IPS-NIHi11 (cell line): ENCODE data around the gene BABAM2.

ENCODE experiments used
- DNase-seq: peaks from one replicate; pipeline ENCODE4 v3.0.0; 2012; ENCODE audit warnings: mixed read lengths, low spot score

The BABAM2 gene

DNA sequence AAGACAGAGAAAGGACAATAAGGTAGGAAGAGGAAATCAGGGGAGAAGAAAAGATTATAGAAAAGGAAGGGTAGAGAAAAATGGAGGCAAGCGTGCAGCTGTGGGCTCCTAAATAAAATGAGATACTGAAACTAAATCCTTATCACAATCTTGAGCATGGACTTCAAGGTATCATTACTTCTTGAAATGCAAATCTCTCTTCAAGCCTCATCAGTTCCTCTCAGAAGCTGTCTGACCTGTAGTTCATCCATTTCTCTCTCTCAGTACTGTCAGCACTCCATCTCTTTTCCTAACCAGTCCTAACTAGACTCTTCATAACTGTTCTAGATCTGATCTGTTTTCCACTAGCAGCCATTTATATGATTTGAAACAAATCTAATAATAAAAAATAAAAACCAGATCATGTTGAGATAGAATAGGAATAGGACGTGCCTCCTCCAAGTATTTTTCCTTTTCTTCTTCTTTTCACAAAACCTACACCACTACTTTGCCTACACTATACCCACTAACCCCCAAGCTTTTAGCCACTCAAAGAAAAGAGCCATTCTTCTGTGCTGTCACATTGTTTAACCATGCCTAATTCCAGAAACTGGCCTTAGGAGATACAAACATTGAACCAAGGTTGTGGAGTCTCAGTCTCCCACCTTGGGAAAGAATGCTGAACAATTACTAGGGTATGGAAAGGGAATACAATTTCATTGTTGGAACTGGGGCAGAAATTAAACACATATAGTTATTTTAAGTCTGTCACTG is 21.1 kb downstream of the BABAM2 start:
- DNase-seq, result no peak

DNA sequence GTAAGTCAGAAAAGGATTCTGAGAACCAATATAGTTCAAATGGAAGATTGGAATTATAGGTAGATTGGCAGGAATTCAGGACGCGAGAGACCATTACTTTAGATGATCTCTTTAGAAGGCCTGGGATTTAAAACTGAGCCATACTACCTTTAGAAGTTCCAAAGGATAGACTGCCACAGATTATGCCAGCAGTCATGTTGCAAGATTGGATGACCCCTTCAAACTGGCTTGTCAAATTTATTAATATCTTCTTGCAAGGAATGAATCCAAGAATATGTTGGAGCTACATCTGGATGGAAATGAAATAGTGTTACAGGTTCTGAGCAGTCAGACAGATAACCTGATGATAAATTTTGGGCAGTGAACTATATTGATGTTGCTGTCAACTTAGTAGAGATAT is 22.0 kb downstream of the BABAM2 start:
- DNase-seq, result no peak

DNA sequence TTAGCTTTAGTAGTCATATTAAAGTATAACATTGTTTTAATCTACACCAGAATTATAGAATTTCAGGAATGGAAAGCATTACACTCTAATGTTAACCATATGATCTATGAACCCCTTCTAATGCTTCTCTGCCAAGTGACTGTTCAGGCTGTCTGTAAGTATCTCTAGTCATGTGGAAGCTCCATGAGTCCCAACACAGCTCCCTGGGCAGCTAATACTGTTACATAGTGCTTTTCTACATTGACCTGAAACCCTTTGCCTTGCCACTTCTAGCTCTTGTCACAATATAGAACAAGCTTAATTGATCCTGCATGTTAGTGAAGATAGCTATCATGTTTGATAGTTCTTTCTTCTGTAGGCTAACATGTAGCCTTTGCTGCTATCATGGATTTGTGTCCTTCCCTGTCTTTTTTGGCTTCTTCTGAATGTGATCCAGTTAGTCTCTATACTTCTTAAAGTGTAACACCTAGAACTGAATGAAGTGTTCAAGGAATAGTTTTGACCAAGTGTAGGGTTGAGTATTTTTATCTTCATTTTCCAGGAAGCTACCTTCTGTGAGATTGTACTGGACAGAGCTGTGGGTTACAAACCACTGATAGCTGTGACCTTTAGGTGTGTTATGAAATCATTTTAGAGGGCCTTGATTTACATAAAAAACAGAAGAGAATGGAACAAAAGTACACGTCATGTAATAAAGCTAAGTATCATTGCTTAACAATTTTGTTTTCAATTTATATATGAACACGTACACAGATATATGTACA is 23.7 kb downstream of the BABAM2 start:
- no peak for DNase-seq

DNA sequence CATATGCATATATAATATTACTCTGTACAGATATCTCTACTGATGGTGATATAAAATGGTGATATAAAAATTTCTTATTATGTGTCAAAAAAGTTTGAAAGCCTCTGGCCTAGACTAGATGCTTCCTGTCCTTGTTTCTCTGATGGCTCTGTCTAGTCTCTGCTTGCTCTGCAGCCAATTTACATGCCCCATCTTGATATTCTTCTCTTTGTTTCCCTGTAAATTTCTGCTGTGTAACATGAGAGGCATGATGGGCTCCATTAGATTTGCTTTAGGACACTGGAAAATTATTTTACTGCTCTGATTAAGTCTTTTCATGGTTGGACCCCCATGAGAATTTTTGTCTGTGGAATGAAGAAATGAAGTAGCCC is 24.3 kb downstream of the BABAM2 start:
- DNase-seq, result no peak

DNA sequence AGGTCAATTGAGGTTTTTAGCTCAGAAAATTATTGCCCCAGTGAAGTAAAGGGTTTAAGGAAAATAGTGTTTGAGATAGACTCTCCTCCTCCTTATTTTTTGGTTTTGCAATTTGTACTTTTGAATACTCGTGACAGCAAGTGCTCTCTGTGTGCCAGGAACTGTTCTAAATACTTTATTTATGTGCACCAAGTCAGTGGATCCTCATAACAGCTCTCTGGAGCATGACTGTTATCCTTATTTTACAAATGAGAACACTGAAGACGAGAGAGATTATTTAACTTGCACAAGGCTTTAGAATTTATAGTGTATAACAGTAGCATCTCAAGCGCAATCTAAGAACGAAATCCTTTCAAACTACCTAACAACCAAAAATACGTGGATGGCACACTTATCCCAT is 24.7 kb downstream of the BABAM2 start:
- no peak for DNase-seq

DNA sequence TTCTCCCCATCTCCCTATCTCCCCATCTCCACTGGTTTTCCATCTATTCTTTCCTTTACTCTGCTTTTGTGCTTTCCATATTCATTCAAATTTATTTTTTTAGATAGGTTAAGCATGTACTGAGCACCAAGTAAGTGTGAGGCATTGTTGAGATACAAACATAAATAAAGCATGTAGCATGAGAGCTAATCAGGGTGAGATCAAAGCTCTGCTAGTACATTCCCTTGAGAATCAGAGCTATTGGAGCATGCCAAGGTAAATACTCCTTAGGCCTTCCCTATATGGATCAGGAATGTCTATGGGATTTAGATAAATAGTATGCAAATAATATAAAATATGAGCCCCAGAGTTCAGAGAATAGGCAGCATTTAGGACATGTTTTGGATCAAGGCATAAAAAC is 25.3 kb downstream of the BABAM2 start:
- DNase-seq, result no peak

DNA sequence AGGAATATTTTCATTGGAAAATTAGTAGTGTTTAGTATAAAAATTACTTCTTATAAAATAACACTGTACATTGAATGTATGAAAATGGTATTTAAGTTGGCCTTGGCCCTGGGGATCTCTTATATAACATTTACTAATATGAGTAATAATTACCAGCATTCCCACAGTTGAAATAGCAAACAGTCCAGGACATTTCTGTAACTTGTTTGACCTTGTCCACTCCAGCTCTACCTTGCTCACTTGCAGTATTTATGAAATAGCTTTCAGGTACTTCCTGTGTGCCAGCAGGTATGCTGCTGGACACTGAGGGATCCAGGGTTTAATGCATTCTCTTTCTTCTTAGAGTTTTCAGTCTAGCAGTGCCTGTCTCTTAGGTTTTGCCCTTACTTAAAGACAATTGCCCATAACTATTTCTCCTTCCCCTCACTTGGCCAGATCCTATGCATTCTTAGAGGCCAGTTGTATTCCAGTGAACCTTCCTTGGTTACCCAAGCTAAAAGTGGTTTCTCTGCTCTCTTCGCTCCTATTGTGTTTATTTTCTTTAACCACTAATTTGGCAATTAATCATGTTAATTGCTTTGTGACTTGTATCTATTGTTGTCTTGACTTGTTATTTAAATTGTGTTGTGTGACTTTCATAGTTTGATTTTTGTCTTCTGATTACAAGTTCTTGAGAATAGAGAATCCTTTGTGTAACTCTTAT is 25.9 kb downstream of the BABAM2 start:
- DNase-seq, result no peak

DNA sequence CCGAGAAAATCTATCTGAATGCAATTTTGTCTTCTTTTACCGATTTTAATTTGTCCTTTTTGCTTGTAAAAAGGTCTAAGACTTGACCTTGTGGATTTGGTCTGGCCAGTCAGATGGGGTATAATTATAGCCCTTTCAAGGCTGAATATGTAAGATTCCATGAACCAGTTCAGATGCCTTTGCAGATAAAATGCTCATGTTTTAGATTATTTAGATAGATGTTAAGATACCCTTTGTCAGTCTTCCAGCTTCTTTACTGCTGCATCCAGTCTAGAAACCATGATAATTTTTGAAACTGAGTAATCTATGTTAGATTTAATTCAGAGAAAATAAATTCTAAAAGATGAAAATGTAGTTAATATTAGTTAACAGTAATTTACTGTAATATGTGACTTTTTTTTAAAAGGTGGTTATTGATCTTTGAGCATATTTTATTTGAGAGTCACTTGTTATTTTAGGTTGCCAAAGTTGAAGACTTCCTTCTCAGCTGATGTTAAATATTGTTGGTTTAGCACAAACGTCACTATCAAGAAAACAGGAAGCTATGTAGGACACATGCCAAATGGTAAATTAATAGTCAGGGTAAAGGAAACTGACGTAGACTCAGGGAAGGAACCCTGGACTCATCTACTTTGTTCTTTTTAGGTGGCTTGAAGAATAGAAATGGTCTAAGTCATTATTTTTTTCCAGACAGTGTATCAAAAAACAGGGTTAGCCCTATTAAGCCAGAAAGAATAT is 29.8 kb downstream of the BABAM2 start:
- DNase-seq, result no peak

DNA sequence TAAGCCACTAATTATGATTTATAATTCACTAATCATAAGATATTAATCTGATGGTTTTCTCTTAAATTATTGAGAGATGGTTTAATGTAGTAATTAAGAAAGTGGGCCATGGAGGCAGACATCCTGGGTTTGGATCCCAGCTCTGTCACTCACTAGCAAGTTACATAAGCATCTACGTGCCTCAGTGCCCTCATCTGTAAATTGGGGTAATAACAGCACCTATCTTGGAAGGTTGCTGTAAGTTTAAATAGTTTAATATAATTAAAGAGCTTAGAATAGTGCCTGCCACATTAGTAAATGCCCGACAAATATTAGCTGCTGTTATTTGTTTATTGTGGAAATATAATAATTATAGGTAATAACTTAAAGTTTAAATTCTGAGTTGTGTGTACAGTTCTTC is 30.9 kb downstream of the BABAM2 start:
- no peak for DNase-seq

DNA sequence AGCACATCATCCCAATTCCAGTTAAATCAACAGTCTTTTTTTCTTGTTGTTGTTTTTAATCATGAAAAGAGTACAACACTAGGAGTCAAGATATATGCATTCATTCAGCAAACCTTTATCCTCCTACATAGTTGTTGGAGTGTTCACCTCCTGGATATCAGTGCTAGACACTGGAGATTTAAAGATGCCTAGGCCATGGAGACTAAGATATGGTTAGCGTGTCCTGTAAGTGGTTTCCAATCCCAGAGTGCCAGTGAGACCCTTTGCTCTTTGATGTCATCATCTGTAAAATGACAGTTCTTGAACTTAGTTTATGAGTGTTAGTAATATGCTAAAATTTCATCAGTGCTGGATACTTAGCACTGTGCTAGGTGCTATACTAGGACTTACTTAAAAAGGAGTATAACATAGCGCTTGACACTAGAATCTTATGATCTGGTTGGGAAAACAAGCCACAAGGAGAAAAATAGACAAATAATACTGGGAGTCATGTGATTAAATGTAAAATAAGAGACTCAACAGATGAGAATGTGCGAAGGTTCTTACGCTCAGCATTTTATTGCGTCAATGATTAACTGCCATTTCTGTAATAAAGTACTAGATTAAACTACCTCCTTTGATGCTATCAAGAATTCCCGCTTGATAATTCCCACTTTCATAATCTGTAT is 31.5 kb downstream of the BABAM2 start:
- DNase-seq, result no peak

DNA sequence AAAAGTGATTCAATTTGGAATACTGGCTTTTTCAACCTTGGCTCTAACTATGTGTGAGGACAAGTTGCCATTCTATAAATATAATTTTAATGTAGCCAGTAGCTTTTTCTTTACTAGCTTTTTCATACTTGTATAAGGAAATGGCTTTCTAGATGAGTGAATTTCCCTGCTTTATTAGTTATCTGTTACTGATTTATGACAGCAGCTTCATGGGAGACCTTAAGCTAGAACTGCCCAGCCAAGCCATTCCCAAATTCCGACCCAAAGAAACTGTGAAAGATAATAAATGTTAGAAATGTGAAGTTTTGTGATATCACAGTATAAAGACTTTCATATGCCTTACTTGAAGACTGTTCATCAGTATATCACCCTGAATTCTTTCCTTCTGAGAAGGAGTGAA is 32.3 kb downstream of the BABAM2 start:
- no peak for DNase-seq

DNA sequence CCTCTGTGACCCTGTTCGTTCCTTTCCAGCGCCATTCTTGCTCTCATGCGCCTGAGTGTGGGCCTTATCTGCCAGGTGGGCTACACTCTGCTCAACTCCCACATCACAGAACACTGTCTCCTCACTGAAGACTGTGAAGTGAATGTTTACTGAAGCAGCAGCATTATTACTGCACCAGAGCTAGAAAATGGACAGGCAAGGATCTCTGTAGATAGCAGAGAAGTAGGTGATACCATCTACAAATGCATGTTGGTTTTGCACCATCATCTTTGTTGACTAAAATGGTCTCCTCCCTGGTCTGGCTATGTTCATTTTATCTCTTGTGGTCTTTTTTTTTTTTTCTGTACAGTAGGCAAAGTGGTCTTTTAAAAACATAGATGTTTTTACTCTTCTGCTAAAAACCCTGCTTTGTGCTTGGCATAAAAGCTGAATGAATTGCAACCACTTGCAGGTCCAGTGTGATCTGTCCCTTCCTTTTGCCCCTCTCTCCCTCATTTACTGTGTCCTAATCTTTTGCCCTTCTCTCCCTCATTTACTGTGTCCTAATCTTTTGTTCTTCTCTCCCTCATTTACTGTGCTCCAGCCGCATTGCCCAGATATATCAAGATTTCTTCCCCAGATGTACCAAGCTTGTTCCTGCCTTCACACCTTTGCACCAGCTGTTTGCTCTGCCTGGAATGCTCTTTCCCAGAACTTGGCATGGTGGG is 35.4 kb downstream of the BABAM2 start:
- DNase-seq, result no peak

DNA sequence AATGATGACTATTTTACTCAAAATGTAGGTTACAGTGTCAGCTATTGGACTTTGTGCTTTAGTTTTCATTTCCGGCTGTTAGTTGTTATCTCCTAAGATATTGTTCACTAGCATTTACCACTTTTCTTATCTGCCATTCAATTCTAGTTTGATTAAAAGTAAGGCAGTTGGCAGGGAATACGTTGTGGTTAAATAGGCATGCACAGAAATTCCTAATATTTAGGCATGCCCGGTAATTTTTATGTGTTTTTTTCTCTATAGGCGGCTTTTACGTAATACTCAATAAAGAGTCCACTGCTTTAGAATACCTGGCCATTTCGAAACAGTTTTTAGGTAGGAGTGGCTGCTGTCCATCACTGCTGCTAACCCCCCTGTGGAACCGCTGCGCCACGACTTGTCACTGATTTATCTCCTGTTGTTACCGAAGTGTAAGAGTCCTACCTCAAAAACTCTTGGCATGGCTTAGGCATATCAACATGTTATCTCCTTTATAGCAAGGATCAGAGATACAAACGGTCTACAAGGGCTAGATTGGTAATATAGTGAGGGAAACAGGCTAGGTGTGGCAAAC is 39.5 kb downstream of the BABAM2 start:
- DNase-seq, result no peak

DNA sequence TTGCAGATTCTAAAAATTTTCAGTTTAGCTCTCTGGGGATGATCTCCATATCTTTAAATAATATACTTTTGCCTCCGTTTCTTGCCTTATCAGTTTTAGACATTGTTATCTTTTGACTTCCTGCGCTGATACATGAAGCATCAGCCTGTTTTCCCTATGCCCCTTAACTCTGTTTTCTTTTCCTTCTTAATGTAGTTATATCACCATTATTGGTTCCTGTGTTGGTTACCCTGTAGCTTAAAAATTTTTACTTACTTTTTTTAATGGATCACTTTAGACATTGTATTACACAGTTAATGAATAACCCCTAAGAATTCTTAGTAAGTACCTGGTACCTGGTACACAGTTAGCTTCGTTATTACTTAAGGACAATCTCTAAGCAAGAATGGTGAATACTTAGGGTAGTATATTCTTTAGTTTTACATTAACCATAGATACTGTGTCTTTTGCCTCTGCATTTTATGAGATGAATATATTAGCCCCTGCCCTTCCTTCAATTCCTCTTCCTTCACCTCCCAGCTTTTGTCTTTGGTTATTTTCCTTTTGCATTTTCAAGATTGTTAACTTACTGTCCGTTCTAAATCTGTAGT is 40.9 kb downstream of the BABAM2 start:
- DNase-seq, result no peak

DNA sequence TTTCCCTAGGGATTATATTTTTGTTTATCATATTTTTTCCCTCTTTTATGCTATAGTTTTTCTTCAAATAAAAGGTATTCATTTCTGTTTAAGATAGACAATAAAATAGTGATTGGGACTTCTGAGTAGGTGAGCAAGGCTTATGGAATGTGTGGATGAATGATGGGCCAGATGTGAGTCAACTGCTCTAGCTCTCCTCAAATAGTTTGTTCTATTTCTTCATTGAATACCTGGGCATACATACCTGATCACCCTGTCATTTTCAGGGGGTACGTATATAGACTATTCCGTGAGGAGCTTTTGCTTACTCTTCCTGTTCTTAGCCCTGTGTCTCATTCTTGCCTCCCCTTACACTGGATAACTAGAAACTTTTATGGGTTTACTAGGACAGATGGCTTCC is 41.9 kb downstream of the BABAM2 start:
- DNase-seq, result peak; percentile 9

DNA sequence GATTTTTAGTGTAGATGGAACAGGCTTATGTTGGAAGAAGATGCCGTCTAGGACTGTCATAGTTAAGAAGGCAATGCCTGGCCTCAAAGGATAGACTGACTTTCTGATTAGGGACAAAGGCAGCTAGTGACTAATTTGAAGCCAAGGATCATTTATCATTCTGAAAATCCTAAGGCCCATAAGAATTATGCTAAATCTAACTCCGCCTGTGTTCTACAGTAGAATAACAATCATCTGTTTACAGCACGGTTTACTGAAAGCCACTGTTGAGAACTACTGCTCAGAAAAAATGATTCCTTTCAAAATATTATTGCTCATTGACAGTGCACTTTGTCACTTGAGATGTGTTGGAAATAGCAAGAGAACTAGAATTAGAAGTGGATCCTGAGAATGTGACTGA is 44.5 kb downstream of the BABAM2 start:
- DNase-seq, result no peak

DNA sequence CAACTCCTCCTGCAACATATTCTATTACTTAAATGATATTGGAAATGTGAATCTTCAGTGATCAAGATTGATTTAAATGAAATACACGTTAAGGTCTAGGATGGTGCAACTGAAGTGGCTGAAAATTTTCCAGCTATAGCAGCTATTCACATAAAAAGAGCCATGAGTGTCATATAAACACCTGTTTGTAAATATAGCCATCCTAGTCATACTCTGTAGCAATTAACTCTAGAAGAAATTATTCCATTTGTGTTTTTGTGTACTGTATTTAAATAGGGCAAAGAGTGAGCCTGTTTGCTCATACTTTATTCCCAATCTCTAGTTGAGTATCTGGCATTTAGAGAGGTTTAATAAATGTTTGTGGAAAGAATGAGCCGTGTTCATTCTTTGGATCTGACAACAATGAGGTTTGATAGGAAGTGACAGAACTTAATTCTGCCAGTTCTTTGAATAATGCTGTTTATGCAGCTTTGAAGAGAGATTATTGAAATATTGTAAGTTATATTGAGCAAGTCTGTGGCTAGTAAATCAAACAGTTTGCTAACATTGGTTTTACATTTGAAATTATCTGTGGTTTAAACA is 49.7 kb downstream of the BABAM2 start:
- no peak for DNase-seq

DNA sequence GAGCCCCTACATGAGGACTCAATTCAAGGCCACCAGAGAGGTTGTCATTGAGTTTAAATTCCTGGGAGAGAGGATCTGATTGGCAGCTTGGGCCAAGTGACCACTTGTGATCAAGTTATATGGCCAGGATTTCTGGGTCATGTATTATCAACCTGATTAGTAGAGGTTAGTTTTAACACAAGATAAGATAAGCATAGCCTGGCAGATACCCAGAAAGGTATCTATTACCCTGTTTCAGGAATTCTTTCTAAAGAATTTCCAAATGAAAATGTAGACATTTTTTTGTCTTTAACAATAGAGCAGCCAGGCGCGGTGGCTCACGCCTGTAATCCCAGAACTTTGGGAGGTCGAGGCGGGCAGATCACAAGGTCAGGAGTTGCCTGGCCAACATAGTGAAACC is 50.5 kb downstream of the BABAM2 start:
- no peak for DNase-seq

DNA sequence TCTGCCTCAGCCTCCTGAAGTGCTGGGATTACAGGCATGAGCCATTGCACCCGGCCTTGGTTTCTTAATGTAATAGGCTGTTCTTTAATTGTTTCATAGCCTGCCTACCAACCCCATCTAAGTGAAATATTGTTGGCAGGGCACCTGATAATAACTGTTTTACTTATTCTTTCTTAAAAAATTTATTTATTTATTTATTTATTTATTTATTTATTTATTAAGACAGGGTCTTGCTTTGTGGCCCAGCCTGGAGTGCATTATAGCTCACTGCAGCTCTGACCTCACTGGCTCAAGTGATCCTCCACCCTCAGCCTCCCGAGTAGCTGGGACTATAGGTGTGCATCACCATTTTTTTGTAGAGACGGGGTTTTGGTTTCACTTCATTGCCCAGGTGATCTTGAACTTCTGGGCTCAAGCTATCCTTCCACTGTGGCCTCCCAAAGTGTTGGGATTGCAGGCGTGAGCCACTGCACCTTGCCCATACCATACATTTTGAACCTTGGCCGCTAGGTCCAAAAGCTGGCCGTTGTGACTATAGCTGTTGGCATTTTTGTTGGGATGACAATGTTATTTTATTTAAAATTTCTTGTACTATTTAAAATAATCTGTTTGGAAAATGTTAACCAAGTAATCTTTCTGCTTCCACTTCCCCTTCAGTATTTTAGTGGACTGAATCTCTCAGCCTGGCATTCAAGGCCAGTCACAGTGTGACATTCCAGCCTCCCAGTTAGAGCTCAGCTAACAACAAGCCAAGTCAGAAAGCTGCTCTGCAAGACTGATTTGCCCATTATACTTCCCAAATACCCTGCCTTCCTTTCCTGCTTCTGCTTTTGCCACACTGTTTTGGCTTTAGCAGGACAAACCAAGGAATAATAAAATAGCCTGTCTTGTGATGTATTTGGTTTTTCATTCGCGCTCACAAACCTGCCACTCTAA is 52.4 kb downstream of the BABAM2 start:
- DNase-seq, result no peak
